ENCODE results near the gene SCAANT1. TPM values are rescaled to one million over a fixed set of nuclear protein-coding genes. Genes with fewer than 3 reads are reported as not detected.

The SCAANT1 gene
- total and polyA plus RNA-seq, 2 donors (not counting 1 experiment from before 2014, with no cell fraction given): 1.7 TPM; not detected in 1

DNA sequence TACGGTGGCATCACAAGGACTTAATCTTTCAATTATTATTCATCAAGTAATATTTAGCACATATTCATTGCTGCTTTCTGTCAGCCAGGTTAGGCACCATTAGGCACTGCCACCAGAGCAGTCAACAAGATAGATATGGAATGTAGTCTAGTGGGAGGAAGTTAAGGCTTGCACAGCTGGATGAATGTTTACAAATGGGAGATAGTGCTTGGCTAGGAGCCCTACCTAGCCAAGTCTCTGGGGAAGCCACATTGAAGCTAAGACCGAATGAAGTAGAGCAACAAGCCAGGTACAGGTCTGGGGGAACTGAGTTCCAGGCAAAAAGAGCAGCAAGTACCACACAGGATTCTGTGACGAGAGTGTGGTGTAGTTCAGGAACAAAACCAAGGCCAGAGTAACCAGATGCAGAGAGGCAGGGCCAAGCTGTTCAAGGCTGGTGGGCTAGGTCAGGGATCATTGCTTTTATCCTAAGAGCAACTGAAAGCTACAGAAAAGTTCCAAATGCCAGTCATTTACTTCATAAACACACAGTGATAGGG, 33.4 kb upstream of the SCAANT1 start:
- H3K4me3 ChIP-seq (ENCODE audit: control extremely low read depth in 1 of 5, extremely low read depth in 1 of 5, insufficient read depth in 1 of 5, low read depth in 2 of 5, low read length in 4 of 5): no peak overlapping the region
- 89% methylated on average over 2 of the region's 3 CpGs for WGBS (ENCODE audit: insufficient coverage)
- intact Hi-C loops (cut with micrococcal nuclease): no loop called here
- no peaks in the 10 kb centered on the region for H3K9me3 Mint-ChIP-seq (ENCODE audit: insufficient read depth)
- ChIA-PET POLR2A (no interaction called here), CTCF (interaction anchor here (0.6 to 0.8 kb wide), 2 partner anchors 12 to 48 kb away, joined by 3 to 4 read pairs; no protein-coding TSS in a partner anchor)
- no peaks in the 10 kb centered on the region for H3K27me3 Mint-ChIP-seq
- peaks cover 35% of the 10 kb centered on the region for H3K4me1 Mint-ChIP-seq
- no peak overlapping the region for H3K9ac ChIP-seq (ENCODE audit: low read length)
- ATAC-seq (ENCODE audit: low read depth) (no peak), DNase-seq (no peak)
- no peak for TF ChIP-seq EZH2 (IDR thresholded peaks at IDR 0.05; ENCODE audit: borderline replicate concordance, insufficient read depth, low read depth, low read length, poor library complexity, severe bottlenecking)
- TF ChIP-seq, protein P1, sequence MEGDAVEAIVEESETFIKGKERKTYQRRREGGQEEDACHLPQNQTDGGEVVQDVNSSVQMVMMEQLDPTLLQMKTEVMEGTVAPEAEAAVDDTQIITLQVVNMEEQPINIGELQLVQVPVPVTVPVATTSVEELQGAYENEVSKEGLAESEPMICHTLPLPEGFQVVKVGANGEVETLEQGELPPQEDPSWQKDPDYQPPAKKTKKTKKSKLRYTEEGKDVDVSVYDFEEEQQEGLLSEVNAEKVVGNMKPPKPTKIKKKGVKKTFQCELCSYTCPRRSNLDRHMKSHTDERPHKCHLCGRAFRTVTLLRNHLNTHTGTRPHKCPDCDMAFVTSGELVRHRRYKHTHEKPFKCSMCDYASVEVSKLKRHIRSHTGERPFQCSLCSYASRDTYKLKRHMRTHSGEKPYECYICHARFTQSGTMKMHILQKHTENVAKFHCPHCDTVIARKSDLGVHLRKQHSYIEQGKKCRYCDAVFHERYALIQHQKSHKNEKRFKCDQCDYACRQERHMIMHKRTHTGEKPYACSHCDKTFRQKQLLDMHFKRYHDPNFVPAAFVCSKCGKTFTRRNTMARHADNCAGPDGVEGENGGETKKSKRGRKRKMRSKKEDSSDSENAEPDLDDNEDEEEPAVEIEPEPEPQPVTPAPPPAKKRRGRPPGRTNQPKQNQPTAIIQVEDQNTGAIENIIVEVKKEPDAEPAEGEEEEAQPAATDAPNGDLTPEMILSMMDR (IDR thresholded peaks at IDR 0.05): no peak
- H3K27me3 ChIP-seq (replicated peaks in 1 of 4; ENCODE audit: control extremely low read depth in 1 of 4, control insufficient read depth in 3 of 4, insufficient read depth in 4 of 4, low read length in 3 of 4): no peaks in the 10 kb centered on the region
- no peak overlapping the region for H3K27ac Mint-ChIP-seq
- no peak overlapping the region for H3K4me2 ChIP-seq (replicated peaks; ENCODE audit: low read depth, low read length, poor library complexity, severe bottlenecking)
- H3K36me3 ChIP-seq (replicated peaks in 1 of 2; ENCODE audit: control extremely low read depth in 1 of 2, control insufficient read depth in 1 of 2, extremely low read depth in 1 of 2, insufficient read depth in 2 of 2, low read length in 1 of 2): peaks cover 0 to 8% of the 10 kb centered on the region in 2 experiments
- no peak overlapping the region for H3K4me3 Mint-ChIP-seq
- peaks cover 56% of the 10 kb centered on the region for H4K20me1 ChIP-seq (ENCODE audit: control insufficient read depth, insufficient read depth, low read length, poor library complexity, severe bottlenecking)
- H2AFZ ChIP-seq (ENCODE audit: insufficient read depth, low read depth, low read length, poor library complexity, severe bottlenecking): no peak overlapping the region
- no peak overlapping the region for H3K27ac ChIP-seq (ENCODE audit: low read length in 2 of 2)
- H3K79me2 ChIP-seq (ENCODE audit: control insufficient read depth, insufficient read depth, low read length): peaks cover 92% of the 10 kb centered on the region
- no peaks in the 10 kb centered on the region for H3K9me3 ChIP-seq (ENCODE audit: control extremely low read depth in 1 of 3, control insufficient read depth in 2 of 3, insufficient read depth in 1 of 3, low read length in 2 of 3)
- peaks cover 0 to 2% of the 10 kb centered on the region in 2 donors for H3K4me1 ChIP-seq (ENCODE audit: control insufficient read depth in 2 of 2, insufficient read depth in 2 of 2, low read length in 2 of 2)

DNA sequence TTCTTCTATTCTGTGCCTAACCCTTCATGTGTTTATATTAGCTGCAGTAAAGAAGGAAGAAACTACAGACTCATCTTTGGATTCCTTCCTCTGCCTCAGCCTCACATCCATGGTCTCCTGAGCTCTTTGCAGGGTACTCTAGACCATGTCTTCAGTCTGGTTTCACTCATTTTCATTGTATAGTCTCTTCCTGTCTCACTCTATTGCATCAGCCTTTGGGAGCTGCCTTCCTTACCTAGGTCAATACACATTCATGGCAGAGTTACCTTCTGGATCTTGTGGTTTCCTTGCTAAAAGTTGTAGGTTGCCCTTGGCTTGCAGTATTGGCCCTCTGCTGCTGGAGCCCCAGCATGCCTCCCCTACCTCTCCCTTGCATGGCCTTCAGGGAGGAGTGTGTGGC, 31.5 kb upstream of the SCAANT1 start:
- TF ChIP-seq, protein P1 (IDR thresholded peaks at IDR 0.05): no peak
- ATAC-seq (ENCODE audit: low read depth) (no peak), DNase-seq (no peak)
- no peaks in the 10 kb centered on the region for H3K9me3 Mint-ChIP-seq (ENCODE audit: insufficient read depth)
- ChIA-PET CTCF (interaction anchor here (0.8 to 1.4 kb wide), 3 partner anchors 15 to 23 kb away, joined by 3 read pairs; no protein-coding TSS in a partner anchor), POLR2A (no interaction called here)
- H3K9ac ChIP-seq (ENCODE audit: low read length): no peak overlapping the region
- no peaks in the 10 kb centered on the region for H3K27me3 ChIP-seq (replicated peaks in 1 of 4; ENCODE audit: control extremely low read depth in 1 of 4, control insufficient read depth in 3 of 4, insufficient read depth in 4 of 4, low read length in 3 of 4)
- no peaks in the 10 kb centered on the region for H3K9me3 ChIP-seq (ENCODE audit: control extremely low read depth in 1 of 3, control insufficient read depth in 2 of 3, insufficient read depth in 1 of 3, low read length in 2 of 3)
- peaks cover 0 to 4% of the 10 kb centered on the region in 2 donors for H3K4me1 ChIP-seq (ENCODE audit: control insufficient read depth in 2 of 2, insufficient read depth in 2 of 2, low read length in 2 of 2)
- H3K4me1 Mint-ChIP-seq: peaks cover 32% of the 10 kb centered on the region
- intact Hi-C loops (cut with micrococcal nuclease): no loop called here
- H3K27ac ChIP-seq (ENCODE audit: low read length in 2 of 2): no peak overlapping the region
- H3K79me2 ChIP-seq (ENCODE audit: control insufficient read depth, insufficient read depth, low read length): peaks cover 98% of the 10 kb centered on the region
- no peak overlapping the region for H3K4me3 Mint-ChIP-seq
- no peak overlapping the region for H3K4me2 ChIP-seq (replicated peaks; ENCODE audit: low read depth, low read length, poor library complexity, severe bottlenecking)
- no peak overlapping the region for H3K4me3 ChIP-seq (ENCODE audit: control extremely low read depth in 1 of 5, extremely low read depth in 1 of 5, insufficient read depth in 1 of 5, low read depth in 2 of 5, low read length in 4 of 5)
- peaks cover 0 to 10% of the 10 kb centered on the region in 2 experiments for H3K36me3 ChIP-seq (replicated peaks in 1 of 2; ENCODE audit: control extremely low read depth in 1 of 2, control insufficient read depth in 1 of 2, extremely low read depth in 1 of 2, insufficient read depth in 2 of 2, low read length in 1 of 2)
- no peaks in the 10 kb centered on the region for H3K27me3 Mint-ChIP-seq
- no peak overlapping the region for H3K27ac Mint-ChIP-seq
- no peak overlapping the region for H2AFZ ChIP-seq (ENCODE audit: insufficient read depth, low read depth, low read length, poor library complexity, severe bottlenecking)
- peaks cover 66% of the 10 kb centered on the region for H4K20me1 ChIP-seq (ENCODE audit: control insufficient read depth, insufficient read depth, low read length, poor library complexity, severe bottlenecking)
